NCI-H2081 (cell line): ENCODE results near the gene CDKN2A.
A peak's percentile ranks its signal among the peaks of the same experiment; 100 is the strongest.

Experiments used
- DNase-seq, 2 experiments: peaks; one replicate each; lab custom pipeline; 2025; lab: John Stamatoyannopoulos, UW

Gene CDKN2A

DNA sequence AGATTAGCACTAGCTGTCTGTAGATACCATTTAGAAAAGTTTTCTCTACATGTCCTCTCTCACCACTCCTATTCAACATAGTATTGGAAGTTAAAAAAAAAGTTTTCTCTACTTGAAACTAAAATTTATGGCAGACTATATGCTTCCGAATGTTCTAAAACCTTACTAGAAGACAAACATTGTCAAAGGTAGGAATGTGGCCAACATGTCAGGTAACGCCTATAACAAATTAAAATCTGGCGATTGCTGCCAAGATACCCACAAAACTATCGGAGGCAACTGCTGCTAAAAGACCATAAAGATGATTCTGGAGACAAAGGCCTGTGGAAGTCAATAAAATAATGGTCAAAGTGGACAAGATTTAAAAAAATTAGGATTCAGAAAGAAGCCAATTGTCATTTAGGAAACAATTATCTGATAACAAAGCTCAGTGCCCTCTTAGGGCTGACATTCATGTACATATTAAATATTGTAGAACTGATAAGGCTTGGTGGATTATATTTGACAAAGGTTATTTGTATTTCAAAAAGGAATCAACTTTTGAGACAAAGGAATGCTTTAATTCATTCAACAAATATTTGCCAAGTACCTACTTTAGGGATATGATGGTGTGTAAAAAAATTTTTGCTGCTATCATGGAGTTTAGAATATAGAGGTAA, 52.7 kb downstream of the CDKN2A start:
- no peak for DNase-seq

DNA sequence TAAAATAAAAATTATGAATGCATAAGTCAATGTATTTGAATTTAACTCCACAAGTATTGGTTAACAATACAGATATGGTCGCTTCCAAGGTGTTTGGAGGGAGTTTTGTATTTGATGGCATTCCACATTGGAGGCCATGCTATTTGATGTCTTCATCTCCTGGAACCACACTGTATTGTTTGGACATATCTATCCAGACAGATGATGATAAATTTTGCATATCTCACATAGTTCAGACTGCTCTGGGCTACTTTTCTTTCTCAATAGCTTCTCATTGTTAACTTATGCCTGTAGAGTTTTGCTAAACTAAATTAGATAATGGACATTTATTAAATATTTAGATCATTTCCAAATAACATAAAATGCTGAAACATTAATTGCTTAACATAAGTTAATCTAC, 58.0 kb downstream of the CDKN2A start:
- DNase-seq: no peak

- DNase-seq: no peak
These were observed 58.6 kb downstream of the CDKN2A start for GRCh38 chr9:21935631-21936030.

GRCh38 chr9:21933865-21934264, 60.3 kb downstream of the CDKN2A start:
- no peak for DNase-seq

DNA sequence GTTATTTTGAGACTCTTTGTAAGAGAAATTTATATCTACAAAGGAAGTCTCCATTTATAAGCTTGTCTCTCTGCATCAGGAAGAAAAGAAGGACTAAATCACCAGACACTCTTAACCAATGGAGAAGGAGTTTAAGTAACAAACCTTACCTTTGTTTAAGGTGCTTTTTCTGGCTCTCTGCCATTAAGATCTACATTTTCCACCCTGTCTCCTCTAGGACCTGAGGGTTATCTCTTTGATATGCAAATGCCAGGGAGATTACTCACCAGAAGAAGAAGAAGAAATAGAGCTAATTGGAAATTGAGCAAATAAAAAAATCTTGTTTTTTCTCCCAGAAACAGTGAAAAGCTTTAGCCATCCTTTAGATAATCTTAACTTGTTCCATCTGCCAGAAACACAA, 60.9 kb downstream of the CDKN2A start:
- DNase-seq: no peak

DNA sequence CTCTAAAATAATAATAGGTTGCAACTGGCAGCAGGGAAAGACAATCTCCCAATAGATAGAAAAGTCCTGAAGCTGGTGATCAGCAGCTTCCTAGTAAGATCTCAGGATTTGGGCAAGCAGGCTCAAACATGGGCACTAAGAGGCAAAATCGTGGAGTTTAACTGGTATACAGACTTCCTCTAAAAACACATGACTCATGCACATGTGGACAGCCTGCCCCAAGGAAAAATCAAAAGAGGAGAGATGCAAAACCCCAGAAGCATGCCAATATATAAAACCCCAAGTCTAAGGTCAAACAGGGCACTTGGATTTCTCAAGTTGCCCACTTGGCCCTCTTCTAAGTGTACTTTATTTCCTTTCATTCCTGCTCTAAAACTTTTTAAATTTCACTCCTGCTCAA, 62.8 kb downstream of the CDKN2A start:
- DNase-seq: no peak

DNA sequence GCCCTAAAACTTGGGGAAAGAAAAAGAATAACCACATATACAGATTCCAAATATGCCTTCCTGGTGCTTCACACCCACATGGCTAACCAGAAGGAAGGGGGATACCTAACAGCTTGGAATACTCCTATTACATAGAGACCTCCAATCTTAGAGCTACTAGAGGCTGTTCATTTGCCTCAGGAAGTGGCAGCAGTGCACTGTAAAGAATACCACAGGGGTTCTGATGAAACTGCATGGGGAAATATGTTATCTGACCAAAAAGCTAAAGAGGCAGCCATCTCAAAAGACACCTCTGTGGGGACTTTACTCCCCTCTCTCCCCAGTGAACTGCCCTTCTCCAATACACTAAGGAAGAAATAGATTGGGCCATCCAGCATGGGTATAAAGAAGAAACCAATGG, 66.4 kb downstream of the CDKN2A start:
- DNase-seq: no peak

- DNase-seq: no peak
These were observed 70.5 kb downstream of the CDKN2A start for GRCh38 chr9:21923694-21924093.

DNA sequence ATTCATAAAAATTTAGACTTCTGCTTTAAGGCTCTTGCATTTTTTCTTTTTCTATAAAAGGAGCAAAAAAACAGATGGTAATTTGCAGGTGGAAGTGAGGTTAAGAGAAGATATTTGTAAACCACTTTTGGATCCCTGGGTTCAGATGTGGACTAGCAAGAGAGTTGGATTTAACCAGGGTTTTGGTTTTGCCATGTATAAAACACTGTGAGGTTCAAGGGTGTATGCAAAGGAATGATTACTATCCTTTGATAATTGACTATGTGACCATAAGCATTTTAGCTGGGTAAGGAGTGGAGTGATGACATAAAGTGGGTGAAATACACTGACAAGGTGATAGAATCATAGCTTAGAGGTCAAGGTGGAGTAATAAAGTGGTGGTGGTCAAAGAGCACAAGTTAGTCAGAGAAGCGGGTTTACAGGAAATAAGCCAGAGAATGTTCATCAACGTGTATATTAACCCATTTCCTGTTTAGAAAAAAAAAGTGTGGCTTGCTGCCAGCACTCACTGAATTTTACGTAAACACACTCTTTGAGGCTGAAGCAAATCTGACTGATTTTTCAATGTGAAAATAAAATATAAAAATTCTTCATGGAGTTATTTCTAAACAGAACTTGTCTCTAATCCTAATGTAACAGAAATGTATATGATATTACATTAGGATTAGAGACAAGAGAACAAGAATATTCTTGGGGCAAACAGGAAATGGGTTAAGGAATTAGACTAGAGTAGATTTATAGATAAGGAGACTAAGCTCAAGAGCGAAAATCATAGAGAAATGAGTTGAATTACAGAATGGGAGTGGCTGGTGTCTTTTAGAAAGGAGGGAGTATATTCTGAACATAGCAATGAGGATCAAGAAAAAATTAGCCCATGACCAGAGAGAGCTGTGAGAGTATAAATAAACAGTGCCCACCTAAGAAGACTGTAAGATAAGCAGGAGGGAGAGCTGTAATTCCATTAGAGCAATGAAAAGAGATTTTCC, 74.5 kb downstream of the CDKN2A start:
- DNase-seq: peak in 1 of 2 experiments; percentile 20
